NCI-H1105 (cell line): ENCODE measurements around the gene STRBP.
"Not testable (repeated sequence)": the region's sequence is repeated elsewhere in the genome, so short reads cannot be mapped to it uniquely, and the experiment has no call there.

Experiments
- DNase-seq: peaks from one replicate; lab custom pipeline; 2025; lab: John Stamatoyannopoulos, UW

Gene STRBP

GRCh38 chr9:123249162-123249561 is 19.2 kb downstream of the STRBP start:
- DNase-seq: not testable (repeated sequence)

GRCh38 chr9:123248630-123249029 is 19.8 kb downstream of the STRBP start:
- no peak for DNase-seq

DNA sequence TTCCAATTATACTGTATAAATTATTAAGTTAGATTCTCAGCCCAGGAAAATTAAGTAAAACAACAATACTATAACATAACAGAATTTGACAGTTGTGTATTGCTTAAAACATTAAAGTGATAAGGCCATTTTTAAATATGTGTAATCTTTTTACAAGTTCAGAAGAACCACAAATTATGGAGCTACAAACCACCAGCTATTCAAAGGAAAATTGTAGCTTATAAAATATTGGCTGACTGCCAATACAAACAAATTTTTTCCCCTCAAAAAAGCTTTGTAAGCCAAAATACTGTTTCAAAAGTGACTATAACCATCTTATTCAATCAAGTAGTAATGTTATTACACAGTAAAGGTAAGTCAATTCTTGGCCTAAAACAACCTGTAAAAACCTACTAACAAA is 21.9 kb downstream of the STRBP start:
- DNase-seq: peak; percentile 15

DNA sequence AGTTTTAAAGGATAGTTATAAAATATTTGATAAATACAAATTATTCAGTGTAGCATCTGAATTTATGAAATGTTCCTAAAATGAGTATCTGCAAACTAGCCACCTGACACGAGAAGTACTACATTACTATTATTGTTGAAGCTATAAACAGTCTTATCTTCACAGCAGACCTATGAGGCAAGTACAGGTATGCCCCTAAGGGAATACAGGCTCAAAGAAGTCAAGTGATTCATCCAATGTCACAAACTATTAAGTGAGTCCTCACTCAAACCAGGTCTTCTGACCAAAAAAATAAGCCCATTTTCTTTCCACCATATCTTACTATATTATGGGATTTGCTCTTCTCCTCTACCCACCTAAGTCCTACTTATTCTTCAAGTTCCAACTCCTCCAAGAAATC is 28.7 kb downstream of the STRBP start:
- no peak for DNase-seq

DNA sequence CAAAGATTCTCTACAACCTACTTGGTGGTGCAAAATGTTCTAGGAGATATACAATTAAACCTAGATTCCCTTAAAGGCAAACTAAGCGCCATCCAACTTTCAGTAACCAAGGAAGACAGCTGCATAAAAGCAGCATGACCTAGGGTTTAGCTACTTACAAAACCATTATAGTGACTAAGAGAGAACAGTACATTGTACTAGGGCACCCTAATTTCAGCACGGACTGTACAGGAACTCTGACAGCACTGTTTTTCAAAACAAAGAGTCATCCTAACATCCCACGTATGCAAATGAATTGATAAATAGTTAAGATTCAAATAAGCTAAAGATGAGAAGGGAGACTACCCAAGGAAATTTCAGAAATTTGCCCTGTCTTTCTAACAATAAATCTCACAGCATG is 30.0 kb downstream of the STRBP start:
- no peak for DNase-seq

DNA sequence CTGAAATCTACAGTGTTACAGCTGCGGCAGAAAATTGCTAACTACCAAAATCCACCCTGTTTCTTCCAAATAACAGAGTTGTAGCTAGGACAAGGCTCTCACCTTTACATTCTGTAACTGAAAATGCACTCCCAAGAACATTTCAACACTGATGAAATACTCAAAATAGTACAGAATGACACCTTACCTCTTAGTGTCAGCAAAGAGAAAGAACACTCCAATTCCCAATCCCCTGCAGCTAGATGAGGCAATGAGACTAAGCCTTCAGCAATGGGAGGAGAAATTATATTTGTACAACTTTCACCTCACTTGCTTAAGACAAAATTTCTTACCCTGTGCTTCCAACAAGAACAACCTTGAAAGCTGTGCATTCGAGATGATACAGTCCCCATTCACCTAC is 31.2 kb downstream of the STRBP start:
- DNase-seq: no peak

DNA sequence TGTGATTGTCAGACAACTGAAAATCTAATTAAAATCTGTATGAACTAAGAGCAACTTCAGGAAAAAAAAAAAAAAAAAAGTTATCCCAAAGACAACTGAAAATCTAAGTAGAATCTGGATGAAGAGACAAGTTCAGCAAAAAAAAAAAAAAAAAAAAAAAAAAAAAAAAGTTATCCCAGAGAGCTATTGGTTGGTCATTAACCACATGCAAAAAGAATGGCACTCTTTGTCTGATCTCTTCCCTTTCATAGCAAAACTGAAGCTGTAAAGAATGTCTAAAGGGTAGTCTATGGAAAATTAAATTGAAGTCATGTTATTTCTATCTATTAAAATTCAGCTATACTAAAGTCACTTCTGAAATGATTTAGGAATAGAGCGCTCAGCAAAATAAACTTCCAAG is 32.9 kb downstream of the STRBP start:
- no peak for DNase-seq

GRCh38 chr9:123234853-123235252 is 33.5 kb downstream of the STRBP start:
- no peak for DNase-seq

DNA sequence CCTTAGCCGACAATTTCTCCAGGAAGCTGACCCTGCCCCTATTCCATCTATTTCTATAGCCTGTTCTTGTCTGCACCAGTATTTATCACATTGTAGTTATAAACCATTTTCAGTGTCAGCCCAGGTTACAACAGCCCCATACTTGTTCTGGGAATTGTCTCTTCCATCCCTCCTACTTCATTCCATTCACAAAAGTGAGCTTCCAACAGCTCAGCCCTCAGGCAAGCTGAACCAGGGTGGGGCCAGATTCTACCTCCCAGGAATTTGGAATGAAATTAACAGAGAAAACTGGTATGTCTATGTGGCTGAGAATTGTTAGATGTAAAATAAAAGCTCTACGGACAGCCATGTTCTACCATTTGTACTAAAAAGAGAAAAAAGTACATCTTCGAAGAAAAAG is 36.1 kb downstream of the STRBP start:
- DNase-seq: no peak

- DNase-seq: no peak
These were observed 37.0 kb downstream of the STRBP start for GRCh38 chr9:123231421-123231820.

DNA sequence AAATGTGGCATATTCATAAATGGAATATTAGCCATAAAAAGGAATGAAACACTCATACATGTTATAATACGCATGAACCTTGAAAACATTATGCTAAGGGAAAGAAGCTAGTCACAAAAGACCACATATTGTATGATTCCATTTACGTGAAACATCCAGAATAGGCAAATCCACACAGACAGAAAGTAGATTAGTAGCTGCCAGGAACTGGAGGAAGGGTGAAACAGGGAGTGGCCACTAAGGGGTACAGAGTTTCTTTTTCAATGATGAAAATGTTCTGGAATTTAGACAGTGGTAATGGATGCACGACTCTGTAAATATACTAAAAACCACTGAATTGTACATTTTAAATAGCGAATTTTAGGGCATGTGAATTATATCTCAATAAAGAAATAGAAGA is 39.4 kb downstream of the STRBP start:
- no peak for DNase-seq

- DNase-seq: no peak
These were observed 42.4 kb downstream of the STRBP start for GRCh38 chr9:123225995-123226394.

DNA sequence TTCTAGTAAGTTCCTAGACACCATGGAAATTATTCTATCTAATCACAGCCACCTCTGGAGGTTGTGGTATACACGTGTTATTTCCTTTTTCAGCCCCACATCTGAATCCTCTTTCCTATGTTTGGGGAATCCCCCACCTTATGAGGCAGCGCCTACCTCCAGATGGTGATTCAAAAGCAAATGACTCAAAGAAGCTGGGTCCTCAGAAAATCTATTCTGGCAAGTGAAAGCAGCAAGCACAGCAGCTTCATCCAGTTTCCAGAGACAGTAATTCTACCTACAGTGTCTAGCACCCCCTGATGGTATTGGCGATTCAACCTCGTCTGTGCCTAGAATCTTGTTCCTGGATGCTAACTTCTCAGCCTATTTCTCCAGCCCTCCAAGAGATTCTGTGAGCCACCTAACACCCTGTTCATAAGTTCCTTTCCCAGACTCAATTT is 43.0 kb downstream of the STRBP start:
- DNase-seq: peak; percentile 5

DNA sequence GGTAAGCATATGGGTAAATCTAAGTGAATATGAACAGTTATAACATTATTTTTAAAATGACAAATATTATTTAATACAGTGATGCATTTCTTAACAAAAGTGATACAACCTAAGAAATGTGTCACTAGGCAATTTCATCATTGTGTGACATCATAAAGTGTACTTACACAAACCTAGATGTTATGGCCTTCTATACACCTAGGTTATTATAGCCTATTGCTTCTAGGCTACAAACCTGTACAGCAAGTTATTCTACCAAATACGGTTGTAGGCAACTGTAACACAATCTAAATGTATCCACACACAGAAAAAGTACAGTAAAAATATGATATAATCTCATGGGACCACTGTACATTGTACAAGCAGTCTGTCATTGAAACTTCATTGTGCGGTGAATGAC is 48.3 kb downstream of the STRBP start:
- no peak for DNase-seq

GRCh38 chr9:123218831-123219230 is 49.6 kb downstream of the STRBP start:
- no peak for DNase-seq

DNA sequence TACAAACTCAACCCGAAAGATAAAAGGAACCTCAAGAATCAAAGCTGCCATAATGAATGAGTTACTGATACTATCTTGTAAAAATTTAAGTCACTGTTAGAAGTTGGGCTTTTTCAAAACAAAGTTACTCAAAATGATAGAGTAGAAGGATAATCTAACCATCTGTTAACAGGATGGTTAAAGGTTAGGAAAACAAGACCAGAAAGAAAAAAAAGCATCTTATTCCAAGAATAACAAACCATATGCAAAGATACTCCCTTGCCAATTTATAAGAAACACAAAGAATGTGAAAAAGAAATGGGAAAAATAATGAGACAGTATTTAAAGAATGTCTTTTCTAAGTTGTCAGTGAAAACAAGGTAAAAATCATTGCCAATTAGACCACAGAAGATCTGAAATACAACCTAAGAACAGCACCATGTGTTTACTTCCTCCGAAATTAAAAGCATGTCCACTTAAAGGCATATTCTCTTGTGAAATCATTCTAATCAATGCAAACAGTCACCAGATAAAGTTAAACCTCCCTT is 51.2 kb downstream of the STRBP start:
- DNase-seq: no peak

GRCh38 chr9:123216251-123216797 is 52.1 kb downstream of the STRBP start:
- DNase-seq: peak; percentile 4

DNA sequence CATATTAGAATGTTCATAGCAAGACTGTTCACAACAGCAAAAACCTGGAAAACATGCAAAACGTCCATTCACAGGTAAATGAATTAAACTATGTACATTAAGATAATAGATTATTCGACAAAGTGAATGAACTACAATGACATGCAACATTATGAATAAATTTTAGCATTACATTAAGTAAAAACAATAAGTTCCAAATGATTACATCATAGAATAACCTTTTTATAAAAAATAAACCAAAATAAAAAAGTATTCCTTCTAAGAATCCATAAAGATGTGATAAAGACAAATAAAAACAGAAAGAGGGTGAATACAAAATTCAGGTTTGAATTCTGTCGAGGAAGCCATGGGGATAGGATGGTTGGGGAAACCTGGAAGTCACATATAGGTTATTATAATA is 57.3 kb downstream of the STRBP start:
- no peak for DNase-seq

GRCh38 chr9:123208626-123209174 is 59.7 kb downstream of the STRBP start:
- DNase-seq: no peak

DNA sequence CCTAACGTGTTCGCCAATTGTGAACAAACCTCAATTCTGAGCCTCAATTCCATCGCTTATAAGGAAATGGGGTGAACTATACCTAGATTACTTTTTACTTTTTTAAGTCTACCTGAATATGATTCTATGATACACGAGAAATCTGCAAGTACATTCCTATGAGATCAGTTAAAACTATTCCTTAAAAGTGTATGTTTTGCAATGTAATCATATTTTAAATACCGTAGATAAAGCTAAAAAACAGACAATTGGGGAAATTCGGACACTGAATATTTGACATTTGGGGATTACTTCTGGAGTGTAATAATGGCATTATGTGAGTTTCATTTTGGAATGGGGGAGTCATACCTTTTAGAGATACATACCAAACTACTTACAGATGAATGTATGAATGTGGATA is 62.3 kb downstream of the STRBP start:
- no peak for DNase-seq

GRCh38 chr9:123201083-123201482 is 67.3 kb downstream of the STRBP start:
- DNase-seq: no peak

- DNase-seq: not testable (repeated sequence)
These were observed 67.9 kb downstream of the STRBP start for GRCh38 chr9:123200469-123200868.

DNA sequence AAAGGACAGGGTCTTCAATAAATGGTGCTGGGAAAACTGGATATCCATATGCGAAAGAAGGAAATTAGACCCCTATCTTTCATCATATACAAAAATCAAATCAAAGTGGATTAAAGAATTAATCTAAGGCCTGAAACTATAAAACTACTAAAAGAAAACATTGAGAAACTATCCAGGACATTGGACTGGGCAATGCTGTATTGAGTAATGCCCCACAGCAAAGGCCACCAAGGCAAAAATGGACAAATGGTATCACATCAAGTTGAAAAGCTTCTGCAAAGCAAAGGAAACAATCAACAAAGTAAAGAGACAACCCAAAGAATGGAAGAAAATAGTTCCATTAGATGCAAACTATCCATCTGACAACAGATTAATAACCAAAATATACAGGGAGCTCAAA is 72.3 kb downstream of the STRBP start:
- no peak for DNase-seq

DNA sequence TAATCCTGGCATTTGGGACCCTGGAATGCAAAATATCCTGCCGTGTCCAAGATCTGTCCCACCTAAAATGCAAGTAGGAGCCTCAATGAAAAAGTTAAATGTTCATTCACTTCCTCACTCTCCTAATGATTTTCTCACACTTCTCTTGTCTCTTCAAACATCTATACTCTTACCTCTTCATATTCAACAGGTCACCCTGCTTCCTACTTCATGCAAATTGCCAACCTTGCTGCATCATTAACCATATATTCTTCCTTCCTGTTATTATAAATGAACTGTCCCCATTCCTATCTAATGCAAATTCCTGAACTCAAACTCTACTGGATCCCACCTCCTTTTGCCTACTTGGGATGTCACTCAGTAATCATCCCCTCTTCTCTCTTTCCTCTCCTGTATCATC is 74.4 kb downstream of the STRBP start:
- DNase-seq: no peak
